NCI-H446 (cell line): ENCODE measurements around the gene OSBPL5.
A peak's percentile ranks its signal among the peaks of the same experiment; 100 is the strongest.

Source experiments
- DNase-seq, 2 experiments: peaks; one replicate each; lab custom pipeline; 2025; lab: John Stamatoyannopoulos, UW

OSBPL5 gene

DNA sequence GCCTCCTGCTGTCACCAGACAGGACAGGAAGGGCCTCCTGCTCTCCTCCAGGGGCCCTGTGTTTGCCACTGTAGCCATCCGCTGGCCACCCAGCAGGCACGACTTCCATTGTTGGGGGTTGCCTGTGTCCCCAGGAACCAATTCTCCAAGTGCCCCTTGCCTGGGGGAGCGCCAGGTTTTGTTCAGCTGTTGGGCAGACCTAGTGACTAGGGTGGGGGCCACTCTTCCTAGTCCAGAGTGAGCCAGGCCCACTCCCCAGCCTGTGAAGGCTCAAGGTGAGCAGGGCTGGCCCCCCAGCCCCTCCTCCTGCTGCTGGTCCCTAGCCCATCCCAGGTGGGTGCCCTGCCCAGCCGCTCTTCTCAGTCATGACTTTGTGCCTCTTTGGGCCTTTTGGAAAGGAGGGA lies 30.9 kb downstream of the OSBPL5 start:
- no peak for DNase-seq

DNA sequence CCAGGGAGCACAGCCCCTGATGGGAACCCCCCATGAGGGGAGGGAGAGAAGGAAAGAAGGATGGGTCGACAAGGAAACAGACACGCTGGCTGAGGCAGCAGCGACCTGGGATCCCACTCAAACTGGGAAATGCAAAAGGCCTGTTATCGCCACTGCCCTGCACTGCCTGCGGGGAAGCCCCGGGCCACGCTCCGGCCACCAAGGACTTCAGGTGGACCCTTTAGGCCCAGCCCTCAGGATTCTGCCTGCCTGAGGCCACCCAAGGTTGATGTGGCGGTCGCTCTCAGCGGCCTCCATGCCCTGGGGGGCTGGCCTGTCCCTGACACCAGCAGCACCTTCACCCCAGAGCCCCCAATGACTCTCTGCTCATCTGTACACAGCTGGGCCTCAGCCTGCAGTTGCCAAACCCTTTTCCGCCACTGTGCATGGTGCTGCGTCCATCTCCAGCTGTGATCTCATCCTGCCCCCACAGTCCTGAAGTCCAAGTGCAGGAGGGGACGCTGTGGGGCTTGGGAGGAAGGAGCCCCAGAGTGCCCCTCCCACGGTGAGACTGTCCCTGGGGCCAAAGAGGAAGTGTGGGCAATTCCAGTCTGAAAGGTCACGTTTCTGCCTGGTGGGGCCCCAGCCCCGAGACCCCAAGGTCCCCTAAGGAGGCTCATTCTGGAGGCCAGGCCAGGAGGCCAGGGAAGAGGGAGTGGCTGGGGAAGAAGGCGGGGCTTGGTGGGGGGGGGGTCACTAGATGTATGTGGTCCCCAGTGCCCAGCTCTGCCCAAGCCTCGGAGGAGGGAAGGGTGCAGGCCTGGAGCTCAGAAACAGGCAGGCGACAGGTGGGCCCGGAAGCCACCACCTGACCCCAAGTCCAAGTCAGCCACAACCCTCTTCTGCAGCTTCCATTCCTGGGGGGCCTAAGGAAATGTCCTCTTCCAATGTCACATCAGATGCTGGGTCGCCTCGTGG lies 31.6 kb downstream of the OSBPL5 start:
- DNase-seq = no peak

DNA sequence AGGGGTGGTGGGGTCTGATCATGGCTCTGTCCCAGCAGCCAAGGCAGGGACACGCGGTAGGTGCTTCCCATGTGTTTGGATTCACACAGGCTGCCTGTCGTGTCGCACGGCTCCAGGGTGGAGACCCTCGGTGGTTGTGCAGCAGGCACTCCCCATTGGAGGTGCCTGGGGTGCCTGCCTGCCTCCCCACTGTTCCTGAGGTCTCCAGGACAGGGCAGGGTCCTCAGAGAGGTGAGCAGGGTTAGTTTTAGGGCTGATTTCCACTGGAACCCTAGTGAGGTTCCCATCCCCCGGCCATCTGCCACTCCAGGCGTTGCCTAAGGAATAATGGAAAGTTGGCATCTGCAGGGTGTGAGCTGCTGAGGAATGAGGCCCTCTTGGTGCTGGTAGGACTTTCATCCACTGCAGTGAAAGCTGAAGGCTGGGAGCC lies 32.3 kb downstream of the OSBPL5 start:
- DNase-seq = peak in 1 of 2 experiments; percentile 18

DNA sequence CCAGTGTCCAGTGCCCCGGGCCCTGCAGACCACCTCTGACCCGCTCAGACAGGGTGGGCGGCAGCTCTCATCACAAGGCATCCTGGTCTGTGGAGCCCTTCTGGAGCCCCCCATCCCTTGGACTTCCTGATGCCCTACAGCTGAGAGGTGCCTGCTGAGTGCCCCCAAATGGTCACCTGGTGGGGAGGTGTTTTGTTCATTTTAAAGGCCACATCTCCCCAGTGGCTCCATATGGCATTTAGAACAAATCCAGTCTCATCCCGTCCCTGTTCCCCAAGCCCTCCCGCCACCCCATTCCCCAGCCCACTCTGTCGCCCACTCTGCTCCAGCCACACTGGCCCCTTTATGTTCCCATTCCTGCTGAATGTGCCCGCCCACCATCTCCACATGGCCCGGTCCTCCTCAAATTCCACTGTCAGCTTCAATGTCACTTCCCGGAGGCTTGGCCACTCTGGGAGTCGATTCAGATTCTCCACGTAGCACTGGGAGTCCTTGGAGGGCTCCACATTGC lies 32.8 kb downstream of the OSBPL5 start:
- no peak for DNase-seq

DNA sequence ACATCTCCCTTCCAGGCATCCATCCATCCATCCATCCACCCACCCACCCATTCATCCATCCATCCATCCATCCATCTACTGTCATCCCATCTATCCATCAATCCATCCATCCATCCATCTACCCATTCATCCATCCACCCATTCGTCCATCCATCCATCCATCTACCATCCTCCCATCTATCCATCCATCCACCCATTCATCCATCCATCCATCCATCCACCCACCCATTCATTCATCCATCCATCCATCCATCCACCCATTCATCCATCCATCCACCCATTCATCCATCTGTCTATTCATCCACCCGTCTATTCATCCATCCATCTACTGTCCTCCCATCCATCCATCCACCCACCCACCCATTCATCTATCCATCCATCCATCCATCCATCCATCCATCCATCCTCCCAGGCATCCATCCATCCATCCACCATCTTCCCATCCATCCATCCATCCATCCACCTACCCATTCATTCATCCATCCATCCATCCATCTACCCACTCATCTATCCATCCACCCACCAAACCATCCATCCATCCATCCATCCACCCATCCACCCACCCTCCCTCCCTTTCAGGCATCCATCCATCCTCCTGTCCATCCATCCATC lies 33.7 kb downstream of the OSBPL5 start:
- no peak for DNase-seq

DNA sequence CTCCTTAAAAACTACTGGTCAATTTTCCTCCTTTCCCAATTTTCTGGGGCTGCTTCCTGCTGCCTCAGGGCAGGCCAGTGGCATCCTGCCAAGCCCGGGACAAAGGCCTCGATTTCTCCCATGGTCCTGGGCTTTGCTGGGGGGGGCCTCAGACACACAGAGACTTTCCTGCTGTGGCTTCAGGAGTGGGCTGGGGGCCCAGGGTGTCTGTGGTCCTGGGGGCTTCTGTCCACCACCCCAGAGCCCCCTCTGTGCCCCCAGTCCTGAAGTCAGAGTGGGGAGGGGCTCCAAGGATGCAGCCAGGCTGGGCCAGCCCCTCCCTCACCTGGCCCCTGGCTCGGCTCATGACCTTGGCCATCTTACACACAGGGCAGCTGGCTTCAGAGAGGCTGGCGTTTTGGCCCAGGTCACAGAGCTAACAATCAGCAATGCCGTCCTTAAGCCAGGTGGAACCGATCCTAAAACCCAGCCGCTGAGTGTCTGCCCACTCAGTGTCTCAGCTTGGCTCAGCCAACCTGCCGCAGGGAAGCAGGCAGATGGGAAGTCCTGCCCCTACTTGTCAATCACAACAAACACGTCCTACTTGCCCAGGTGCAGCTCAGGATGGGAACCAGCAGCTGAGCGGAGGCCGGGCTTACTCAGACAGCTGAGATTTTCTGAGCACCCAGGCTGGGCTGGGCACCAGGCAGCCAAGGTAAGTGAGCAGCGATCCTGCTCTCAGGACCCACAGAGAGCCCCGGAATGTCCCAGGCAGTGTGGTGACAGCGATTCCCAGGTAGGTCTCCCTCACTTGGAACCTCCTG lies 34.6 kb downstream of the OSBPL5 start:
- DNase-seq = no peak

DNA sequence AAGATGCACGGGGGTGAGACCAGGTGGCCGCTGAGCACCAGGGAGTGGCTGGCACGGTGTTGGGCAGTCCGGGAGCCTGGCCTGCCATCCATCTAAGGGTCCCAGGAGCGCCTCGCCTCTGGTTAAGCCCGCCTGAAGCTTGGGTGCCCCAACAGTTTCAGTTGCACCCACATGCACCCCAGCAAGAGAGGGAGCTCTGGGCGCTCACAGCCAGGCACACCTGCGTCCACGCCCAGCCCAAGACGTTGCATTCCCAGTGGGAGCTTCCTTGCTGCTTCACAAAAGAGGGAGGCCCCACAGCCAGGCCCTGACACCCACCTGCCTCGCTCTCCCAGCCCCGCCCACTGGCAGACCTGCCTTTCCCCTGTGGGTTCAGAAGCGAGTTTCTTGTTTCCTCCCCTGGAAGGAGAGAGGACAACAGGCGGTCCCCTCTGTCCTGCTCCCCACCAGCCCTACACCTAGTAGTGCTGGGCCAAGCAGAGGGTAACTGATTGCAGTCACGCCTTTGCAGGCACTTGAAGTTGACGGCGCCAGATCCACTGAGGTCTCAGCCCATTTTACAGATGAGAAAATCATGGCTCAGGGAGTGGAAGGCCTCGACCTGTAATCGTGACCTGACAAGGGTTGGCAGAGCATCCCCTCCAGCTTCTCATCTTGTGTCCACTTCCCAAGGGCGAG lies 35.4 kb downstream of the OSBPL5 start:
- DNase-seq = no peak

DNA sequence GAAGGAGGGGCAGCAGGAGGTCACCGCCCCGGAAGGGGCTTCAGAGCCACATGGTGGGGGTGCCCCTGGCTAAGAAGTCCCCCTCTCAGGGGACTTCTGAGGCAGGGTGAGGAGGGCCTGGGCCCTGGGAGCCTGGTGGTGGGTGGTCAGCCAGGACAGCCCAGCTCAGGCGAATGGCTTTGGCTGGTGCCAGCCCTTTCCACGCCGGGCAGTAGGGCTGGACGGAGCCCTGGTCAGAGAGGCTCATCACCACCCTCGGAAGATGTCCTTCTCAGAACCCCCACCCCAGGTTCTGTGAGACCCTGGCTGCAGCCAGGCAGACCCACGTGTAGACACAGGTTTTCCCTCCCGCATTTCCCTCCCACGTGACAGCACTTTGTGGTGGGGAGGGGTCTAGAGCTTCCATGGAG lies 35.9 kb downstream of the OSBPL5 start:
- no peak for DNase-seq

DNA sequence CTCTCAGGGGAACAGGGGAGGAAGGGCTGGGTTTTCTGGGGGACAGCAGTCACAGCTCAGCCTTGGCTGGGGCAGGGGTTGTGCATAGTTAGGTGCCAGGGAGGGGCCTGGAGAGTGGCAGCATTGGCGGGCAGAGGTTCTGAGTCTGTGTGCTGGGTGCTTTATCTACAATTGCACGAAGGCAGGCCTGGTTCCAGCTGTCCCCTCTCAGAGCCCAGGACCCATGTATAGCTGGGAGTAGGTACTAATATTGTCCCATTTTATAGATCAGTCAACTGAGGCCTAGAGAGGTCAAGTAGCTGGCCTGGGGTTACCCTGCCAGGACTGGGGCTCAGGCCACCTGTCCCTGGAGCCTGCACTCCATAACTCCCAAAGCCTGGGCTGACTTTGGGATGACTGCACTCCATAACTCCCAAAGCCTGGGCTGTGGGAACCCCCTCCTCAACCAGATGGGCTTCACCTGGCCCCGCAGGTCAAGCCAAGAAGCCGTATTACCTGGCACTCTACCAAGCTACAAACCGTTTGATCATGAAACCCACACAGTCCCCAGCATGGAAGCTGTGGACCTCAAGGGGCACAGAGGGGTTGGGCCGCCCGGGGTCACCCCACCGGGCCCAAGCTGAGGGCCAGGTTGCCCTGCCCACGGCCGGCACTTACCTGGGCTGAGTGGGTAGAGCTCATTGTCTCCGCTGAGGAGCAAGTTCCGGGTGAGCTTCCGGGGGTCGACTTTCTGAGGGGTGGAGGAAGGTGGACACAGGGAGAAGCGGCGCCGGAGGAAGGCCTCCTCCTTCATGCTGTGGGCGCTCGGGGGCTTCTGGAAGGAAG lies 36.5 kb downstream of the OSBPL5 start:
- DNase-seq = no peak

DNA sequence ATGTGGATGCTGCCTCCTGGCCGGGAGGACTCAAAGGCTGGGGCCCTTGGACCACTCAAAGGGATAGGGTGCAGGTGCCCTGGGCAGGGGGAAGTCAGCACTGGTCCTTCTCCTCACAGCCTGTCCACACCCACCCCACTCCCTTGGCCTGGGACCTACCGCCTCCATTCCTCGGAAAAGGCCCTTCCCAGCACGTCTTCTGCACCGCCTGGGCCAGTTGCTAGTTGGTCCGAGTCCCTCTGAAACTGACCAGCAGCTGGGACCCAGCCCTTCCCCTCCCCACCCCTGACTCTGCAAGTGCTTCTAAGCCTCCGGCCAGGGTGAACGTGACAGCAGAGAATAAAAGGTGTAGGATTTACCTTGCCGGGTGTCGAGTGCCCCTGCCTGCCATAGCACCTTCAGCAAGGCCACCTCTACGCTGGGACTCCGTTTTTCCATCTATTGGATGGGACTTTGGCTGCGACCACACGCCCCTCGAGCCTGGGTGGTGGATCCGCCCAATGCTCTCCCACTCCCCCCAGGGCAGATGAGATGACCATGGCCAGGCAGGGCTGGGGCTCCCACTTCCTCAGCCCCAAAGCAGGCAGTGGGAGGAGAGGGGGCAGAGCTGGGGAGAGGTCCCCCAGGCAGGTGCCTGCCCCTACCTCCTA lies 37.3 kb downstream of the OSBPL5 start:
- no peak for DNase-seq

DNA sequence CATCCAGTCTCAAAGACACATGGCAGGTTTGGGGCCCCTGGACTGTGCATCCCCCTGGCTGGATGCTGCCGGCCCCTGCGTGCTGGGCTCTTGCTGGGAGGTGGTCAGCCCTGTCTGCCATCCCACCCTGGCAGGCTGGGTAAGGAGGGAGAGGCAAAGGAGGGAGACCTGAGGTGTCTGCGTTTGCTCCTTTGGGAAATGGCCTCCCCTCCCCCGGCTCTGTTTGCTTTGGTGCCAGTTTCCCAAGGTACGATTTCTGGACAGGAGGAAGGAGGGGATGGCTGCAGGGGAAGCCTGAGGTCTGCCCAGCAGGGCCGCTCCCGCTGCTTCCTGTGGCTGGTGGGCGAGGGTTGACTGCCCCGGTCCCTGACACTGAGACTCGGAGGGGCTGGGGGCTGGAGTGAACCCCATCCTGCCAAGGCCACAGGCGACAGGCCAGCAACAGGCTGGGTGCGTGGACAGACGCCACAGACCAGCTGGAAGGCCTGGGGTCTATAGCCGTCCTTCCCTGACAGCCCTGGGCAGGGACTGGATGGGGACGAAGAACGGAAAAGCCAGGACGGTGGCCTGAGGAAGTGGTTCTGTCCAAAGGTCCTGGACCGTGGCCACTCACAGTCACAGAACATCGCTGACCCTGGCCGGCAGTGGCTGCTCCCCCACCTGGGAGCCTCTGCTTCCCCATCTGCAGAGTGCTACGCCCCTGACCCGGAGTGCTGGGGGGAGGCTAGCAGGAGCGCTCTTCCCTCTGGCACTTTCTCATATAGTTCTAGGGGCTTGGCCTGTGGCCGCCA lies 38.0 kb downstream of the OSBPL5 start:
- no peak for DNase-seq

DNA sequence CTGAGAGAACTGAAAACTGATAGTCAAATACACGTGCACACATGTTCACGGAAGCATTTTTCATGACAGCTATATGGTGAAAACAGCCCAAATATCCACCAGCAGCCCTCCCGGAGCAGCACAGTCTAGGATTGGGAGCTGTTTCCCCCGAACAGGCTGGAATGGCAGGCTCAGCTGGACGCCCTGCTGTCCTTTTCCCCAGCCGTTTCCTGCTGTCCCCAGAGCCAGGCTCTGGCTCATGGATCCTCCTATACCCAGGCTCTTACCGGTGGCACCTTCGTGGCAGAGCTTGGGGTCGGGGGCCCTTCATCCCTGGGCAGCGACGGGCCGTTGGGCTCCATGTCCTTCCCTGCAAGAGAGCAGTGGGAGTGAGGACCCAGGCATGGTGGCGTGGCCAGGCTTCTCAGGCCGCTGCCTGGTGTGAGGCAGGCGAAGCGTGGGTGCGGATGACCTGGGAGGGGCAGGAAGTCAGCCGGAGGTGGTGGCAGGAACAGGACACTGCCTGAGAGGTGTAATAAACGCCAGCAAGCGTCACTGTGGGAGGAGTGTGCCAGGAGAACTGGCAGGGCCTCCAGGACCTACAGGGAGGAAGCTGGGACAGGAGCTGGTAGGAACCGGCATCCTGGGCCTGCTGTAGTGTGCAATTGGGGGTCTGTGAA lies 38.8 kb downstream of the OSBPL5 start:
- no peak for DNase-seq

DNA sequence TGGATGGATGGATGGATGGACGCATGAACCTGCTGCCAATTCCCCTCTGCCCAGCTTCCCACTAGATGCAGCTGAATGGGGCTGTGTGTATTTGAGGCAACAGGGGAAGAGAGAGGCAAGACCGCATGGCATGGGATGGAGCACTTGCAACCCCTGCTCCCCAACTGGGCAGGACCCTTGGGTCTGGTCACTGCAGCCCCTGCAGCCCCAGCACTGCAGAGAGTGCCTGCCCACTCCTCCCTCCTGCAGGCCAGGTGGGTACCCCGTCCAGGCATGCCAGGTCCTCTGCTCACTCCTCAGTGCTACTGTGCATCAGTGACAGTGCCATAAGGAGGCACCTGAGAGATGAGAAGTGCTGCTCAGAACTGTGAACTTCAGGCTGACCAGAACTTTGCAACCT lies 40.3 kb downstream of the OSBPL5 start:
- no peak for DNase-seq

DNA sequence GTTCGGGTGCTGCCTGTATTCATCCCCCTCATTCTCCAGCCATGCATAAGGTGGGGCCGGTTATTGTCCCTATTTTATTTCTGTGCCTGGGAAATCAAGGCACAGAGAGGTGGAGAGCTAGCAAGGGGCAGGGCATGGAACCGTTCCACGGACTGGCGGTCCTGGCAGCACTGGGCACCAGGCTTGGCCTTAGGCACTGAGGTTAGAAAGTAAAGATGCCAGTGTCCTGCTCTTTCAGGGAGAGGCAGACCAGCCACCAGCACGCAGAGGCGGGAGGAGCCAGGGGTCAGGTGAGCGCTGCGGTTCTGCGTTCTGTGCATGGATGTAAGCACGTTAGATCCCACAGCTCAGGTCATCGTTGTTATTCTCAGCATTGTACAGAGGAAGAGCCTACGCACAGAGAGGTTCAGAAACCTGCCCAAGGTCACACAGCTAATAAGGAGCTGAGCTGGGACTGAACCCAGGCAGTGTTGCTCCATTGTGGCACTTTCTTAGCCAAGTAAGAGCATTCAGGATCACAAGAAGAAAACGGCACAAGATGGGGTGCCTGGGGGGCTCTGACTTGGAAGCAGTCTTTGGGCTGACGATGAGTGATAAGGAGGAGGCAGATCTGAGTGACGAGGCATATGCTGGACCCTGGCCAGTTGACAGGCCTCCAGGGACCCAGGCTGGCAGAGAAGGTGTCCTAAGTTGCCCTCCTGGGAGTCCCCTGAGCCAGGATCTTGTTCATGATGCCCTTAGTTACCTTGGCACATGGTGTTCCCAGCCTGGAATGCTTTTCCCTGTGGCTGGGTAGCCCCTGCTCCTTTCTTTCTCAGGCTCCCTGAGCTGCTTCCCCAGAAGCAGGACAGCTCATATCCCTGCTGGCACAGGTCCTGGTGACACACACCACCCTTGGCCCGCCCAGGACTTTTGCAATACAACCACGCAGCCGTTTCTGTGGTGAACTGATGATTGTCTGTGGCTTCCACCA lies 41.1 kb downstream of the OSBPL5 start:
- DNase-seq = peak; percentile 57 to 90

DNA sequence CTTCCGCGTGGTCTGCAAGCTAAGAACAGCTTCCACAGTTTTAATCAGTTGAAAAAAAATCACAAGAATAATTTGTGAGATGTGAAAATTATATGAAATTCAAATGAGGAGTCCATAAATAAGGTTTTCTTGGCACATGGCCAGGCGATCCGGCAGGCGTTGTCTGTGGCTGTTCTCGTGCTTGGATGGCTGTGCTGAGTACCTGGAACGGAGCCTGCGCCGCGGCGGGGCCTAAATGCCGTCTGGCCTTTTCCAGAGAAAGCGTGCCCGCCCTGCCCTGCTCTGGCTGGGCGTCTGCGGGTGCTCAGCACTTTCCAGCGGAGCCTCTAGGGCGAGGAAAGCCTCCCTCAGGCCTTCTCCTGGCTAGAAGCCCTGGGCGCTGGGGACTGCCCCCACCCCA lies 41.8 kb downstream of the OSBPL5 start:
- DNase-seq = peak; percentile 85 to 96

DNA sequence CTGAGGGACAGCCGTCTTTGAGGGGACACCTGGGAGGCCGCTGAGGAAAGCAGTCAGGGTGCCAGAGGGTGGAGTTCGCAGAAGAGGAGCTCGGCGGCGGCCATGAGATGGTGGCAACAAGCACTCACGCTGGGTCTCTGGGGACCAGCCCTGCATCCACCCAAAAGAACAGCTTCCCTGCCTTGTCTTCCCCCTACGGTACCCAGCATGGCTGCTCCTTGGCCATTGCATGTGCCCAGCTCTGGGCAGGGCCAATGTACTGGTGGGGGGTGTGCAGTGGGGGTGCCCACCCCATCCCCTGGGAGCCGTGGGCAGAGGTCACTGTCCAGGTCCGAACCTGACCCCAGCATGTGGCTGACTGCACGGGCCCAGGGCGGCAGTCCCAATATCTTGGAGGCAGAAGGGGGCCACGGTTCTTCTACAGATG lies 42.3 kb downstream of the OSBPL5 start:
- no peak for DNase-seq

DNA sequence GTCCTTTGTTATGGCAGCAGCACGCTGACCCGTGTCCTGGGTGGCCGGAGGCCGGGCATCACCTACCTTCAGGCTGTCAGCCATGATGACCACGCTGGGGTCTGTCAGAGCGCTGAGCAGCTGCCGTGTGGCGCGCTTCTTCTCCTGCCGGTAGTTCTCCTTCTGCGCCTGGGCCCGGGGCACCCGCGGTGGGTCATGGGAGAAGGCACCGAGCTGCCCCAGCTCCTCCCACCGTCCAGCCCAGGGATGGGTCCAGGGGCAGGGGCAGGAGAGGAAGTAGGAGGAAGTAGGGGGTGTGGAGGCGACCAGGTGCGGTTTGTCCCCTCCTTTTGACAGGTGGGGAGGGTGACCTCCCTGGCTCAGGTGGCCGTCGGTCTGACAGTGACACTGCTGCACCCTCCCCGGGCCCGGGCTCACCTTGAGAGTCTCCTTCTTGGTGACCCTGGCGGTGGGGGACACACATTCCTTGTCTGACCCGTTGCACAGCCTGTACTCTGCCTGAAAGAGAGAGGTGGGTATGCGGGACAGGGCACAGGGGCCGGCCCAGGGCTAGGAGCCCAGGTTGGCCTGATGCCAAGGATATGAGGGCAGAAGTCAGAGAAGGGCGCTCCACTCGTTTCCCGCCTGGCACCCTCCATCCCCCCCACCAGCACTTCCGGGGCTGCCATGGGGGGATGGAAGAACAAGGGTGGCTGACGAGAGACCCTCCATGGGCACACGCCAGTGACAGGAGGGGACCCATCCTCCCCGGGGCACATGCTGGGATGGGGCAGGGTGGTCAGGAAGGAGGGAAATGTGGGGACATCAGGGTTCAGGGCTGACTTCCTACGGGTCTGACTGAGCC lies 43.0 kb downstream of the OSBPL5 start:
- DNase-seq = no peak
